Endothelial cell of umbilical vein (primary cell): ENCODE data around the gene CPPED1. TPM values are rescaled to one million over a fixed set of nuclear protein-coding genes. Genes with fewer than 3 reads are reported as not detected.

Experiments
- BruUV-seq: library from RNA; stranded (reverse); fragments of 400-500 nt; replicated peaks from 2 replicates; lab custom pipeline; 2021; lab: Mats Ljungman, UMichigan
- CTCF ChIA-PET: fragments of 300-600, 350-600 bp; sonication (Branson Sonifier 250); formaldehyde crosslinking; loops from one replicate; lab custom pipeline; 2021; ENCODE audit warnings: antibody characterized with exemption, inconsistent platforms; lab: Charles Lee
- POLR2A ChIA-PET: fragments of 300-600, 350-600 bp; sonication (Branson Sonifier 250); formaldehyde crosslinking; loops from one replicate; lab custom pipeline; 2021; ENCODE audit warnings: antibody characterized with exemption, inconsistent platforms; lab: Charles Lee
- DNase-seq: peaks from one replicate; pipeline ENCODE4 v3.0.0-alpha.2; 2011; ENCODE audit warnings: low read depth, low spot score
- FAIRE-seq: peaks from 2 replicates; lab custom pipeline; 2011; peaks lifted over from hg19 to GRCh38; lab: Jason Lieb, UNC
- H2AFZ ChIP-seq: 2 replicates; pipeline ENCODE4 v1.6.0; 2012; ENCODE audit warnings: low read depth, low read length, control low read depth, inconsistent platforms
- H3K27ac ChIP-seq: 2 replicates; pipeline ENCODE4 v1.5.1; 2011; ENCODE audit warnings: low read depth, mild to moderate bottlenecking, control low read depth, low read length, moderate library complexity; ENCODE audit not compliant: insufficient read depth
- H3K27me3 ChIP-seq, 2 experiments: 2 replicates each; pipeline versions ENCODE4 v1.6.0 to v1.6.1; 2011; ENCODE audit warnings: low read length in 2 of 2, mixed read lengths in 1 of 2; ENCODE audit not compliant: control insufficient read depth in 2 of 2, insufficient read depth in 2 of 2
- H3K36me3 ChIP-seq, 2 experiments: 2 replicates in 1 of 2; 3 replicates in 1 of 2; pipeline ENCODE4 v1.5.1; 2011; ENCODE audit warnings: low read length in 2 of 2, mild to moderate bottlenecking in 1 of 2, moderate library complexity in 1 of 2; ENCODE audit not compliant: control insufficient read depth in 2 of 2, insufficient read depth in 2 of 2; ENCODE audit errors: extremely low read depth in 1 of 2
- H3K4me1 ChIP-seq: 3 replicates; pipeline ENCODE4 v1.5.1; 2011; ENCODE audit warnings: mild to moderate bottlenecking, low read length; ENCODE audit not compliant: control insufficient read depth, insufficient read depth; ENCODE audit errors: extremely low read depth
- H3K4me2 ChIP-seq: 2 replicates; pipeline ENCODE4 v1.6.1; 2011; ENCODE audit warnings: low read length, control low read depth, mixed read lengths; ENCODE audit not compliant: insufficient read depth
- H3K4me3 ChIP-seq, 3 experiments: fragments of 200-600 bp in 1 of 3; sonication (generic), shearing (Covaris generic) in 1 of 3; replicated peaks in 1 of 3; 2 replicates each; pipeline ENCODE4 v1.5.1; 2011 to 2016; ENCODE audit warnings: control low read depth in 3 of 3, low read length in 3 of 3, mild to moderate bottlenecking in 2 of 3, inconsistent platforms in 1 of 3, low read depth in 1 of 3, moderate library complexity in 1 of 3; ENCODE audit not compliant: insufficient read depth in 1 of 3
- H3K79me2 ChIP-seq: 2 replicates; pipeline ENCODE4 v1.6.0; 2012; ENCODE audit warnings: low read length, inconsistent platforms; ENCODE audit not compliant: control insufficient read depth, insufficient read depth
- H3K9ac ChIP-seq: replicated peaks from 2 replicates; pipeline ENCODE3; 2011; ENCODE audit warnings: low read length, control low read depth; ENCODE audit not compliant: insufficient read depth; ENCODE audit errors: extremely low read depth
- H3K9me1 ChIP-seq: replicated peaks from 3 replicates; pipeline ENCODE4 v1.6.0; 2011; ENCODE audit warnings: mild to moderate bottlenecking, low read length; ENCODE audit not compliant: control insufficient read depth, insufficient read depth; ENCODE audit errors: extremely low read depth
- H3K9me3 ChIP-seq: replicated peaks from 2 replicates; pipeline ENCODE4 v1.5.1; 2012; ENCODE audit warnings: low read length, inconsistent platforms; ENCODE audit not compliant: control insufficient read depth, insufficient read depth
- H4K20me1 ChIP-seq: replicated peaks from 2 replicates; pipeline ENCODE3; 2011; ENCODE audit warnings: mild to moderate bottlenecking, low read length; ENCODE audit not compliant: control insufficient read depth, insufficient read depth; ENCODE audit errors: extremely low read depth
- EZH2 ChIP-seq: IDR thresholded peaks from 2 replicates; pipeline ENCODE4 v1.6.1; 2012; ENCODE audit warnings: borderline replicate concordance, low read depth, mild to moderate bottlenecking, moderate library complexity, low read length, inconsistent platforms; ENCODE audit not compliant: severe bottlenecking
- FOS ChIP-seq: IDR thresholded peaks from 2 replicates; pipeline ENCODE4 v1.6.1; 2011; ENCODE audit warnings: mild to moderate bottlenecking, low read length, moderate library complexity, borderline replicate concordance; ENCODE audit not compliant: insufficient read depth
- GATA2 ChIP-seq: IDR thresholded peaks from 2 replicates; pipeline ENCODE4 v1.7.0; 2011; ENCODE audit warnings: low read depth, mild to moderate bottlenecking, moderate library complexity, mixed read lengths, low read length; ENCODE audit not compliant: insufficient read length, insufficient read depth
- JUN ChIP-seq: IDR thresholded peaks from 2 replicates; pipeline ENCODE4 v1.6.1; 2011; ENCODE audit warnings: borderline replicate concordance, low read depth; ENCODE audit not compliant: insufficient read length, insufficient read depth
- MYC ChIP-seq: IDR thresholded peaks from one replicate; pipeline ENCODE4 v1.6.1; 2011; ENCODE audit warnings: mild to moderate bottlenecking, low read depth, low read length
- POLR2A ChIP-seq: IDR thresholded peaks from 2 replicates; pipeline ENCODE4 v1.6.1; 2012; ENCODE audit warnings: low read depth, mild to moderate bottlenecking, control low read depth, low read length
- POLR2AphosphoS5 ChIP-seq: IDR thresholded peaks from 2 replicates; pipeline ENCODE4 v1.6.1; 2012; ENCODE audit warnings: low read depth, mild to moderate bottlenecking, control low read depth, low read length, moderate library complexity; ENCODE audit not compliant: insufficient read depth
- dilution Hi-C: fragments of 300-500 bp; cut with MboI; formaldehyde crosslinking; loops from one replicate; pipeline ENCODE4 v1.15.0; 2019; ENCODE audit warnings: low sequenced_read_pairs; ENCODE audit not compliant: extremely low pct_ligation_motif_present
- intact Hi-C: fragments of 100-400 bp; cut with micrococcal nuclease; formaldehyde crosslinking; loops from one replicate; pipeline ENCODE4 v1.10.0; 2022
- polyA plus RNA-seq, 4 experiments: library from polyadenylated mRNA; depleted of rRNA in 3 of 4; stranded (reverse) in 3 of 4; unstranded in 1 of 4; fragments of >200 nt; gene quantifications; 2 replicates each; pipeline versions ENCODE4 v1.2.1 to v1.2.3, GENCODE V29; 2011 to 2012; ENCODE audit warnings: missing spikeins in 1 of 4
- total RNA-seq: library from RNA; stranded (reverse); gene quantifications from 2 replicates; pipeline ENCODE4 v1.2.3, GENCODE V29; 2021
- TF ChIP-seq, protein P1 (sequence below): IDR thresholded peaks from 2 replicates; pipeline ENCODE4 v1.6.1; 2011; ENCODE audit not compliant: insufficient read depth, insufficient read length
- TF ChIP-seq, protein P2 (sequence below), 2 donors: IDR thresholded peaks; 1 replicate in 1 of 2; 2 replicates in 1 of 2; pipeline ENCODE4 v1.5.1; 2011; ENCODE audit warnings: low read length in 2 of 2, mild to moderate bottlenecking in 2 of 2, moderate library complexity in 2 of 2, control low read depth in 1 of 2, inconsistent platforms in 1 of 2, low read depth in 1 of 2; ENCODE audit not compliant: insufficient read depth in 1 of 2; ENCODE audit errors: extremely low read depth in 1 of 2

Gene CPPED1
- total and polyA plus RNA-seq, 2 donors (not counting 3 experiments of a cell fraction or from before 2014, with no cell fraction given), result 27.9 to 59.3 TPM

GRCh38 chr16:12673466-12673865, 130.2 kb downstream of the CPPED1 start:
- no peaks in the 10 kb centered on the region for H3K27me3 ChIP-seq
- H3K9me1 ChIP-seq, result no peaks in the 10 kb centered on the region
- H3K9ac ChIP-seq, result no peak overlapping the region
- no peak overlapping the region for H3K4me2 ChIP-seq
- DNase-seq (no peak), FAIRE-seq (no peak)
- POLR2A ChIA-PET, result no interaction called here
- no peak overlapping the region for H3K4me3 ChIP-seq
- BruUV-seq, result no TSS peak
- dilution Hi-C loops (no loop called here), intact Hi-C loops (no loop called here)
- H3K27ac ChIP-seq, result no peak overlapping the region
- no peak overlapping the region for H2AFZ ChIP-seq
- H3K9me3 ChIP-seq, result no peaks in the 10 kb centered on the region
- H3K36me3 ChIP-seq, result no peaks in the 10 kb centered on the region
- no peaks in the 10 kb centered on the region for H3K79me2 ChIP-seq
- H4K20me1 ChIP-seq, result no peaks in the 10 kb centered on the region
- peaks cover 24% of the 10 kb centered on the region for H3K4me1 ChIP-seq
- CTCF ChIA-PET, result interaction anchor here (1.2 kb wide), 1 partner anchor 99 kb away, joined by 3 read pairs; no protein-coding TSS in a partner anchor
- TF ChIP-seq FOS (no peak), JUN (no peak), GATA2 (no peak), POLR2A (no peak), EZH2 (no peak), POLR2AphosphoS5 (no peak), MYC (no peak)
- TF ChIP-seq, protein P1, sequence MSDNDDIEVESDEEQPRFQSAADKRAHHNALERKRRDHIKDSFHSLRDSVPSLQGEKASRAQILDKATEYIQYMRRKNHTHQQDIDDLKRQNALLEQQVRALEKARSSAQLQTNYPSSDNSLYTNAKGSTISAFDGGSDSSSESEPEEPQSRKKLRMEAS, result no peak
- TF ChIP-seq, protein P2, sequence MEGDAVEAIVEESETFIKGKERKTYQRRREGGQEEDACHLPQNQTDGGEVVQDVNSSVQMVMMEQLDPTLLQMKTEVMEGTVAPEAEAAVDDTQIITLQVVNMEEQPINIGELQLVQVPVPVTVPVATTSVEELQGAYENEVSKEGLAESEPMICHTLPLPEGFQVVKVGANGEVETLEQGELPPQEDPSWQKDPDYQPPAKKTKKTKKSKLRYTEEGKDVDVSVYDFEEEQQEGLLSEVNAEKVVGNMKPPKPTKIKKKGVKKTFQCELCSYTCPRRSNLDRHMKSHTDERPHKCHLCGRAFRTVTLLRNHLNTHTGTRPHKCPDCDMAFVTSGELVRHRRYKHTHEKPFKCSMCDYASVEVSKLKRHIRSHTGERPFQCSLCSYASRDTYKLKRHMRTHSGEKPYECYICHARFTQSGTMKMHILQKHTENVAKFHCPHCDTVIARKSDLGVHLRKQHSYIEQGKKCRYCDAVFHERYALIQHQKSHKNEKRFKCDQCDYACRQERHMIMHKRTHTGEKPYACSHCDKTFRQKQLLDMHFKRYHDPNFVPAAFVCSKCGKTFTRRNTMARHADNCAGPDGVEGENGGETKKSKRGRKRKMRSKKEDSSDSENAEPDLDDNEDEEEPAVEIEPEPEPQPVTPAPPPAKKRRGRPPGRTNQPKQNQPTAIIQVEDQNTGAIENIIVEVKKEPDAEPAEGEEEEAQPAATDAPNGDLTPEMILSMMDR (IDR thresholded peaks at IDR 0.05; ENCODE audit: extremely low read depth in 1 of 2, insufficient read depth in 1 of 2, low read depth in 1 of 2, low read length in 2 of 2), result no peak
